H9 (cell line): Measurements from ENCODE around the gene PLCH1. TPM values are rescaled to one million over a fixed set of nuclear protein-coding genes. Genes with fewer than 3 reads are reported as not detected.
"Not testable (repeated sequence)": the region's sequence is repeated elsewhere in the genome, so short reads cannot be mapped to it uniquely, and the experiment has no call there.

Experiments used
- DNase-seq: peaks from one replicate; pipeline ENCODE4 v3.0.0-alpha.2; 2017
- H2AFZ ChIP-seq: one replicate; pipeline ENCODE4 v1.6.1; 2013; ENCODE audit warnings: mild to moderate bottlenecking, low read length, control low read depth, moderate library complexity
- H2AK5ac ChIP-seq: 2 replicates; pipeline ENCODE4 v1.6.1; 2013; ENCODE audit warnings: low read length, control low read depth, mixed read lengths; ENCODE audit not compliant: insufficient read length
- H2BK120ac ChIP-seq: one replicate; pipeline ENCODE4 v1.6.1; 2013; ENCODE audit warnings: low read depth, mild to moderate bottlenecking, low read length, control low read depth, inconsistent platforms; ENCODE audit not compliant: poor library complexity, severe bottlenecking
- H2BK12ac ChIP-seq: 2 replicates; pipeline ENCODE4 v1.6.1; 2013; ENCODE audit warnings: low read length, control low read depth, mixed read lengths, low read depth; ENCODE audit not compliant: insufficient read length
- H2BK15ac ChIP-seq: 2 replicates; pipeline ENCODE4 v1.6.1; 2013; ENCODE audit warnings: low read depth, low read length, control low read depth
- H2BK20ac ChIP-seq: one replicate; pipeline ENCODE4 v1.6.1; 2013; ENCODE audit warnings: low read depth, mild to moderate bottlenecking, low read length, control low read depth, inconsistent platforms; ENCODE audit not compliant: poor library complexity, severe bottlenecking
- H2BK5ac ChIP-seq: 2 replicates; pipeline ENCODE4 v1.6.1; 2013; ENCODE audit warnings: low read length, control low read depth, mixed read lengths; ENCODE audit not compliant: insufficient read length
- H3K14ac ChIP-seq: 2 replicates; pipeline ENCODE4 v1.6.1; 2013; ENCODE audit warnings: low read length, control low read depth; ENCODE audit not compliant: insufficient read depth
- H3K18ac ChIP-seq: 2 replicates; pipeline ENCODE4 v1.6.1; 2013; ENCODE audit warnings: low read depth, mild to moderate bottlenecking, mixed read lengths, low read length, control low read depth; ENCODE audit not compliant: insufficient read length
- H3K23ac ChIP-seq: 2 replicates; pipeline ENCODE4 v1.6.1; 2013; ENCODE audit warnings: low read length, control low read depth, mixed read lengths, low read depth; ENCODE audit not compliant: insufficient read length
- H3K23me2 ChIP-seq: 2 replicates; pipeline ENCODE4 v1.6.1; 2013; ENCODE audit warnings: low read depth, mild to moderate bottlenecking, mixed read lengths, low read length, control low read depth; ENCODE audit not compliant: insufficient read length, poor library complexity, severe bottlenecking
- H3K27ac ChIP-seq: 2 replicates; pipeline ENCODE4 v1.5.1; 2013; ENCODE audit warnings: low read length, control low read depth, mixed read lengths, low read depth; ENCODE audit not compliant: insufficient read length
- H3K27me3 ChIP-seq: 2 replicates; pipeline ENCODE4 v1.6.1; 2013; ENCODE audit warnings: low read length, control low read depth, inconsistent platforms; ENCODE audit not compliant: insufficient read depth
- H3K4ac ChIP-seq: 2 replicates; pipeline ENCODE4 v1.6.1; 2013; ENCODE audit warnings: low read depth, mild to moderate bottlenecking, control low read depth, inconsistent platforms, low read length, moderate library complexity
- H3K4me1 ChIP-seq: 2 replicates; pipeline ENCODE4 v1.6.1; 2013; ENCODE audit warnings: low read length, control low read depth, inconsistent platforms; ENCODE audit not compliant: insufficient read depth
- H3K4me2 ChIP-seq: 2 replicates; pipeline ENCODE4 v1.6.1; 2013; ENCODE audit warnings: low read length, control low read depth, mixed read lengths; ENCODE audit not compliant: insufficient read length, insufficient read depth
- H3K56ac ChIP-seq: 2 replicates; pipeline ENCODE4 v1.6.1; 2013; ENCODE audit warnings: low read depth, mild to moderate bottlenecking, mixed read lengths, low read length, control low read depth; ENCODE audit not compliant: insufficient read length
- H3K79me1 ChIP-seq: 2 replicates; pipeline ENCODE4 v1.6.1; 2013; ENCODE audit warnings: low read depth, mild to moderate bottlenecking, moderate library complexity, low read length, control low read depth, inconsistent platforms; ENCODE audit not compliant: insufficient read depth, poor library complexity, severe bottlenecking
- H3K79me2 ChIP-seq: 2 replicates; pipeline ENCODE4 v1.6.1; 2013; ENCODE audit warnings: low read length, control low read depth, inconsistent platforms; ENCODE audit not compliant: insufficient read depth
- H3K9ac ChIP-seq: 2 replicates; pipeline ENCODE4 v1.6.1; 2013; ENCODE audit warnings: low read length, control low read depth, mixed read lengths; ENCODE audit not compliant: insufficient read length; ENCODE audit errors: extremely low read depth
- H3K9me3 ChIP-seq: one replicate; pipeline ENCODE4 v1.6.1; 2013; ENCODE audit warnings: low read depth, low read length, inconsistent platforms; ENCODE audit not compliant: control insufficient read depth
- H3T11ph ChIP-seq: one replicate; pipeline ENCODE4 v1.6.1; 2013; ENCODE audit warnings: mild to moderate bottlenecking, low read length, control low read depth, inconsistent platforms
- H4K20me1 ChIP-seq: one replicate; pipeline ENCODE4 v1.6.1; 2013; ENCODE audit not compliant: control insufficient read depth, insufficient read length, insufficient read depth
- H4K5ac ChIP-seq: 2 replicates; pipeline ENCODE4 v1.6.1; 2013; ENCODE audit warnings: low read depth, mild to moderate bottlenecking, mixed read lengths, low read length, control low read depth; ENCODE audit not compliant: insufficient read length
- H4K8ac ChIP-seq: replicated peaks from 2 replicates; pipeline ENCODE4 v1.6.1; 2013; ENCODE audit warnings: low read length, control low read depth, mixed read lengths, low read depth; ENCODE audit not compliant: insufficient read length
- H4K91ac ChIP-seq: 2 replicates; pipeline ENCODE4 v1.6.1; 2013; ENCODE audit warnings: low read depth, mild to moderate bottlenecking, moderate library complexity, mixed read lengths, low read length, control low read depth; ENCODE audit not compliant: insufficient read length
- H3K27ac Mint-ChIP-seq, 3 experiments: 2 replicates in 2 of 3; 3 replicates in 1 of 3; pipeline ENCODE4 v1.8.0; 2020 to 2021; ENCODE audit warnings: mixed read lengths in 3 of 3, mild to moderate bottlenecking in 1 of 3, moderate library complexity in 1 of 3
- H3K27me3 Mint-ChIP-seq: 2 replicates; pipeline ENCODE4 v1.8.0; 2021; ENCODE audit warnings: low read depth, mild to moderate bottlenecking, moderate library complexity, mixed read lengths
- H3K36me3 Mint-ChIP-seq, 3 experiments: 2 replicates in 2 of 3; 3 replicates in 1 of 3; pipeline ENCODE4 v1.8.0; 2020 to 2021; ENCODE audit warnings: low read depth in 3 of 3, mixed read lengths in 3 of 3; ENCODE audit not compliant: insufficient read depth in 1 of 3
- H3K4me1 Mint-ChIP-seq, 2 experiments: 2 replicates each; pipeline ENCODE4 v1.8.0; 2020; ENCODE audit warnings: mixed read lengths in 2 of 2
- H3K4me3 Mint-ChIP-seq, 2 experiments: 2 replicates in 1 of 2; 3 replicates in 1 of 2; pipeline ENCODE4 v1.8.0; 2020 to 2021; ENCODE audit warnings: mild to moderate bottlenecking in 2 of 2, mixed read lengths in 2 of 2, moderate library complexity in 1 of 2
- H3K9me3 Mint-ChIP-seq, 2 experiments: 2 replicates in 1 of 2; 3 replicates in 1 of 2; pipeline ENCODE4 v1.8.0; 2020; ENCODE audit warnings: mild to moderate bottlenecking in 2 of 2, mixed read lengths in 2 of 2, moderate library complexity in 1 of 2
- WGBS: extraction: QIAGEN DNeasy Blood & Tissue Kit; methylation state at CpG from one replicate; pipeline ENCODE4 v1.1.7; 2013; ENCODE audit warnings: missing lambda C conversion rate, low lambda C conversion rate, mixed read lengths; ENCODE audit not compliant: insufficient read length; ENCODE audit errors: extremely low coverage; 5-methylcytosine and 5-hydroxymethylcytosine counted together
- total RNA-seq: library from RNA; stranded (reverse); gene quantifications from 2 replicates; pipeline ENCODE4 v1.2.1, GENCODE V29; 2021
- TF ChIP-seq, protein P1 (sequence below): fragments of 200-600 bp; sonication (generic); conservative IDR thresholded peaks from 3 replicates; pipeline ENCODE4 v1.8.0; 2021; ENCODE audit warnings: antibody characterized with exemption, mild to moderate bottlenecking

PLCH1 gene
- total RNA-seq, 1 experiment from 2014 or later, result 19.0 TPM

DNA sequence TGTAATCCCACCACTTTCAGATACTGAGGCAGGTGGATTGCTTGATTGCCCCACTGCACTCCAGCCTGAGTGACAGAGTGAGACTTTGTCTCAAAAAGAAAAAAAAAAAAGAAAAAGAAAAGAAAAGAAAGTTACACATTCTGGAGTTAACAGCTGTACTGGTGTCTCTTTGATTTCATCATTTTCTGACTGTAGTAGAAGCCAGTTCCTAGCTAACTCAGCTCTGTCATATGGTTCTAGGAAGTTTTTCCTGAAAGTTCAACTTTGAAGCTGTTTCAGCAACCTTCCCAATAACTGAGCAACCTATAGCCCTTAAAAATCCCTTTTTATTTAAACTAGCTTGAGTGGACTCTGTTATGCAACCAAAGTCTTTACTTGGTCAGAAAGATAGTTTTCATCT lies 346.8 kb downstream of the PLCH1 start:
- Mint-ChIP-seq H3K27ac (no peak overlapping the region), H3K4me1 (peaks cover 2 to 3% of the 10 kb centered on the region in 2 experiments; a peak in 1 of 4 replicates), H3K4me3 (no peak overlapping the region), H3K27me3 (no peaks in the 10 kb centered on the region), H3K36me3 (peaks cover 8 to 11% (median 10%) of the 10 kb centered on the region in 3 experiments; a peak in 5 of 7 replicates), H3K9me3 (peaks cover 10 to 16% of the 10 kb centered on the region in 2 experiments; a peak in 4 of 5 replicates)
- no peaks in the 10 kb centered on the region for H3K79me1 ChIP-seq
- H3K4me2 ChIP-seq, result no peak overlapping the region
- no peaks in the 10 kb centered on the region for H4K20me1 ChIP-seq
- H2BK12ac ChIP-seq, result no peak overlapping the region
- H3K27ac ChIP-seq, result no peak overlapping the region
- no peak overlapping the region for H3K4ac ChIP-seq
- no peak overlapping the region for H2BK120ac ChIP-seq
- H4K91ac ChIP-seq, result no peak overlapping the region
- no peak overlapping the region for H2AK5ac ChIP-seq
- H4K8ac ChIP-seq, result no peak overlapping the region
- TF ChIP-seq, protein P1, sequence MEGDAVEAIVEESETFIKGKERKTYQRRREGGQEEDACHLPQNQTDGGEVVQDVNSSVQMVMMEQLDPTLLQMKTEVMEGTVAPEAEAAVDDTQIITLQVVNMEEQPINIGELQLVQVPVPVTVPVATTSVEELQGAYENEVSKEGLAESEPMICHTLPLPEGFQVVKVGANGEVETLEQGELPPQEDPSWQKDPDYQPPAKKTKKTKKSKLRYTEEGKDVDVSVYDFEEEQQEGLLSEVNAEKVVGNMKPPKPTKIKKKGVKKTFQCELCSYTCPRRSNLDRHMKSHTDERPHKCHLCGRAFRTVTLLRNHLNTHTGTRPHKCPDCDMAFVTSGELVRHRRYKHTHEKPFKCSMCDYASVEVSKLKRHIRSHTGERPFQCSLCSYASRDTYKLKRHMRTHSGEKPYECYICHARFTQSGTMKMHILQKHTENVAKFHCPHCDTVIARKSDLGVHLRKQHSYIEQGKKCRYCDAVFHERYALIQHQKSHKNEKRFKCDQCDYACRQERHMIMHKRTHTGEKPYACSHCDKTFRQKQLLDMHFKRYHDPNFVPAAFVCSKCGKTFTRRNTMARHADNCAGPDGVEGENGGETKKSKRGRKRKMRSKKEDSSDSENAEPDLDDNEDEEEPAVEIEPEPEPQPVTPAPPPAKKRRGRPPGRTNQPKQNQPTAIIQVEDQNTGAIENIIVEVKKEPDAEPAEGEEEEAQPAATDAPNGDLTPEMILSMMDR, result no peak
- H3K27me3 ChIP-seq, result no peaks in the 10 kb centered on the region
- H3K56ac ChIP-seq, result no peak overlapping the region
- no peak overlapping the region for H2BK15ac ChIP-seq
- no peak overlapping the region for H3K23ac ChIP-seq
- no peak overlapping the region for H4K5ac ChIP-seq
- H3K23me2 ChIP-seq, result no peaks in the 10 kb centered on the region
- no peak overlapping the region for H3K18ac ChIP-seq
- H3K9me3 ChIP-seq, result no peaks in the 10 kb centered on the region
- no peak overlapping the region for H3K14ac ChIP-seq
- H2BK5ac ChIP-seq, result no peak overlapping the region
- no peak for DNase-seq
- no peak overlapping the region for H3K9ac ChIP-seq
- H3T11ph ChIP-seq, result no peak overlapping the region
- H3K79me2 ChIP-seq, result no peaks in the 10 kb centered on the region
- H2BK20ac ChIP-seq, result no peak overlapping the region
- H2AFZ ChIP-seq, result no peak overlapping the region
- no peaks in the 10 kb centered on the region for H3K4me1 ChIP-seq

DNA sequence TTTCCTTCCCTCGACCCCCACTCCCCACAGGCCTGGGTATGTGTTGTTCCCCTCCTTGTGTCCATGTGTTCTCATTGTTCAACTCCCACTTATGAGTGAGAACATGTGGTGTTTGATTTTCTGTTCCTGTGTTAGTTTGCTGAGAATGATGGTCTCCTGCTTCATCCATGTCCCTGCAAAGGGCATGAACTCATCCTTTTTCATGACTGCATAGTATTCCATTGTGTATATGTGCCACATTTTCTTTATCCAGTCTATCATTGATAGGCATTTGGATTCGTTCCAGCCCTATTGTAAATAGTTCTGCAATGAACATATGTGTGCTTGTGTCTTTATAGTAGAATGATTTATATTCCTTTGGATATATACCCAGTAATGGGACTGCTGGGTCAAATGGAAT lies 350.0 kb downstream of the PLCH1 start:
- H4K8ac ChIP-seq, H3K27me3 Mint-ChIP-seq, H3K9me3 ChIP-seq, H2BK5ac ChIP-seq, H2AK5ac ChIP-seq, H3K27ac Mint-ChIP-seq, H3K9ac ChIP-seq, H3K23ac ChIP-seq, H4K5ac ChIP-seq, H2BK120ac ChIP-seq, H3K14ac ChIP-seq, H3K79me2 ChIP-seq, H3K27me3 ChIP-seq, H3K4me1 Mint-ChIP-seq, H3K4me3 Mint-ChIP-seq, H3K18ac ChIP-seq, H3T11ph ChIP-seq, H3K4ac ChIP-seq, H2AFZ ChIP-seq, H2BK20ac ChIP-seq, H3K23me2 ChIP-seq, H3K56ac ChIP-seq, H3K79me1 ChIP-seq, H3K4me2 ChIP-seq, H3K4me1 ChIP-seq, H4K91ac ChIP-seq, H2BK15ac ChIP-seq, H2BK12ac ChIP-seq, H4K20me1 ChIP-seq, H3K27ac ChIP-seq, DNase-seq: not testable (repeated sequence)
- no CpG with 5 or more reads among the region's 2 CpGs for WGBS
- Mint-ChIP-seq H3K9me3 (peaks cover 8 to 16% of the 10 kb centered on the region in 2 experiments; a peak in 4 of 5 replicates), H3K36me3 (peaks cover 8 to 11% (median 10%) of the 10 kb centered on the region in 3 experiments; a peak in 5 of 7 replicates)
